ENCODE measurements around the gene EIF2S3.

Gene EIF2S3

GRCh38 chrX:24100713-24101112 is 46.0 kb downstream of the EIF2S3 start:
- no peak for DNase-seq (ENCODE audit: insufficient read length, low spot score)
- no peak for FAIRE-seq
- TF ChIP-seq CTCF (IDR thresholded peaks at IDR 0.05; ENCODE audit: insufficient read depth, missing control alignments): no peak

- TF ChIP-seq CTCF (IDR thresholded peaks at IDR 0.05; ENCODE audit: insufficient read depth, missing control alignments): no peak
- DNase-seq (ENCODE audit: insufficient read length, low spot score) (no peak), FAIRE-seq (no peak)
Observed at GRCh38 chrX:24110069-24110468, 55.3 kb downstream of the EIF2S3 start.

- FAIRE-seq (no peak), DNase-seq (ENCODE audit: insufficient read length, low spot score) (no peak)
- TF ChIP-seq CTCF (IDR thresholded peaks at IDR 0.05; ENCODE audit: insufficient read depth, missing control alignments): no peak
Observed at GRCh38 chrX:24113181-24113580, 58.4 kb downstream of the EIF2S3 start.

- FAIRE-seq (no peak), DNase-seq (ENCODE audit: insufficient read length, low spot score) (no peak)
- no peak for TF ChIP-seq CTCF (IDR thresholded peaks at IDR 0.05; ENCODE audit: insufficient read depth, missing control alignments)
Observed at GRCh38 chrX:24117258-24117657, 62.5 kb downstream of the EIF2S3 start.

GRCh38 chrX:24124244-24124799 is 69.6 kb downstream of the EIF2S3 start:
- no peak for TF ChIP-seq CTCF (IDR thresholded peaks at IDR 0.05; ENCODE audit: insufficient read depth, missing control alignments)
- no peak for DNase-seq (ENCODE audit: insufficient read length, low spot score)
- FAIRE-seq: no peak

- FAIRE-seq (no peak), DNase-seq (ENCODE audit: insufficient read length, low spot score) (no peak)
- no peak for TF ChIP-seq CTCF (IDR thresholded peaks at IDR 0.05; ENCODE audit: insufficient read depth, missing control alignments)
Observed at GRCh38 chrX:24125028-24125612, 70.4 kb downstream of the EIF2S3 start.

All from D721Med (cell line).